ENCODE measurements around the gene MTHFS. TPM values are rescaled to one million over a fixed set of nuclear protein-coding genes. Genes with fewer than 3 reads are reported as not detected.

MTHFS gene
- total and polyA plus RNA-seq, 2 donors (not counting 3 experiments of a cell fraction or from before 2014, with no cell fraction given), result 9.3 to 15.7 TPM

GRCh38 chr15:79919090-79919748 lies 22.4 kb upstream of the MTHFS start:
- dilution Hi-C loops (cut with MboI; ENCODE audit: extremely low pct_ligation_motif_present, low sequenced_read_pairs) (no loop called here), intact Hi-C loops (cut with micrococcal nuclease) (no loop called here)
- Histone ChIP-seq H3K36me3 (ENCODE audit: control insufficient read depth in 2 of 2, extremely low read depth in 1 of 2, insufficient read depth in 2 of 2, low read length in 2 of 2) (no peaks in the 10 kb centered on the region), H3K9ac (replicated peaks; ENCODE audit: extremely low read depth, insufficient read depth, low read length) (no peak overlapping the region), H3K4me3 (replicated peaks in 1 of 3; ENCODE audit: insufficient read depth in 1 of 3, low read depth in 1 of 3, low read length in 3 of 3) (no peak overlapping the region), H3K4me1 (ENCODE audit: control insufficient read depth, extremely low read depth, insufficient read depth, low read length) (peaks cover 7% of the 10 kb centered on the region), H4K20me1 (replicated peaks; ENCODE audit: control insufficient read depth, extremely low read depth, insufficient read depth, low read length) (no peaks in the 10 kb centered on the region), H3K27ac (ENCODE audit: insufficient read depth, low read depth, low read length) (no peak overlapping the region), H3K4me2 (ENCODE audit: insufficient read depth, low read length) (no peak overlapping the region), H3K9me3 (replicated peaks; ENCODE audit: control insufficient read depth, insufficient read depth, low read length) (no peaks in the 10 kb centered on the region), H3K27me3 (ENCODE audit: control insufficient read depth in 2 of 2, insufficient read depth in 2 of 2, low read length in 2 of 2) (no peaks in the 10 kb centered on the region), H2AFZ (ENCODE audit: low read depth, low read length) (no peak overlapping the region), H3K9me1 (replicated peaks; ENCODE audit: control insufficient read depth, extremely low read depth, insufficient read depth, low read length) (no peaks in the 10 kb centered on the region), H3K79me2 (ENCODE audit: control insufficient read depth, insufficient read depth, low read length) (peaks cover 15% of the 10 kb centered on the region)
- ChIA-PET POLR2A (no interaction called here), CTCF (no interaction called here)
- FAIRE-seq (no peak), DNase-seq (ENCODE audit: low read depth, low spot score) (no peak)
- no TSS peak for BruUV-seq (replicated peaks)
- no peak for TF ChIP-seq POLR2A (IDR thresholded peaks at IDR 0.05; ENCODE audit: low read depth, low read length)
- no peak for TF ChIP-seq POLR2AphosphoS5 (IDR thresholded peaks at IDR 0.05; ENCODE audit: insufficient read depth, low read depth, low read length)
- no peak for TF ChIP-seq JUN (IDR thresholded peaks at IDR 0.05; ENCODE audit: borderline replicate concordance, insufficient read depth, insufficient read length, low read depth)
- TF ChIP-seq EZH2 (IDR thresholded peaks at IDR 0.05; ENCODE audit: borderline replicate concordance, low read depth, low read length, severe bottlenecking), result no peak
- no peak for TF ChIP-seq MAX (IDR thresholded peaks at IDR 0.05; ENCODE audit: insufficient read depth, insufficient read length)
- TF ChIP-seq CTCF (IDR thresholded peaks at IDR 0.05; ENCODE audit: extremely low read depth in 1 of 2, insufficient read depth in 1 of 2, low read depth in 1 of 2, low read length in 2 of 2), result no peak
- TF ChIP-seq MYC (IDR thresholded peaks at IDR 0.05; ENCODE audit: low read depth, low read length), result no peak
- TF ChIP-seq GATA2 (IDR thresholded peaks at IDR 0.05; ENCODE audit: insufficient read depth, insufficient read length, low read depth, low read length), result no peak

All from endothelial cell of umbilical vein (primary cell).